GF-D8 (cell line): ENCODE measurements around the gene MYEOV.

Experiments
- DNase-seq: peaks from one replicate; lab custom pipeline; 2025; lab: John Stamatoyannopoulos, UW

The MYEOV gene

GRCh38 chr11:69293819-69294505 is at the start of gene MYEOV:
Gene MYEOV, plus strand, starts transcription at chr11:69294155. Its CDS starts 1,200 bp downstream, at chr11:69295355.
- DNase-seq = no peak

GRCh38 chr11:69244266-69244665 is 49.7 kb upstream of the MYEOV start:
- DNase-seq = no peak

GRCh38 chr11:69245041-69245440 is 48.9 kb upstream of the MYEOV start:
- no peak for DNase-seq

GRCh38 chr11:69245491-69246345 is 48.2 kb upstream of the MYEOV start:
- no peak for DNase-seq

GRCh38 chr11:69249311-69250185 is 44.4 kb upstream of the MYEOV start:
- no peak for DNase-seq

- no peak for DNase-seq
These were observed 43.5 kb upstream of the MYEOV start for GRCh38 chr11:69250186-69251056.

- no peak for DNase-seq
These were observed 42.9 kb upstream of the MYEOV start for GRCh38 chr11:69251057-69251393.

- DNase-seq = no peak
These were observed 42.1 kb upstream of the MYEOV start for GRCh38 chr11:69251639-69252489.

GRCh38 chr11:69252490-69252837 is 41.5 kb upstream of the MYEOV start:
- DNase-seq = no peak

- DNase-seq = no peak
These were observed 40.9 kb upstream of the MYEOV start for GRCh38 chr11:69253028-69253427.

- DNase-seq = no peak
These were observed 36.8 kb upstream of the MYEOV start for GRCh38 chr11:69257134-69257533.

GRCh38 chr11:69257838-69258658 is 35.9 kb upstream of the MYEOV start:
- DNase-seq = no peak

GRCh38 chr11:69259096-69259495 is 34.9 kb upstream of the MYEOV start:
- no peak for DNase-seq

- no peak for DNase-seq
These were observed 33.3 kb upstream of the MYEOV start for GRCh38 chr11:69260622-69261021.

- no peak for DNase-seq
These were observed 32.8 kb upstream of the MYEOV start for GRCh38 chr11:69261116-69261515.

GRCh38 chr11:69262918-69263735 is 30.8 kb upstream of the MYEOV start:
- DNase-seq = no peak

GRCh38 chr11:69263736-69264052 is 30.3 kb upstream of the MYEOV start:
- DNase-seq = no peak

GRCh38 chr11:69264486-69264885 is 29.5 kb upstream of the MYEOV start:
- no peak for DNase-seq

GRCh38 chr11:69265210-69265609 is 28.7 kb upstream of the MYEOV start:
- no peak for DNase-seq
